EL (cell line): ENCODE measurements around the gene ZNF586.

ENCODE experiments used
- DNase-seq: peaks from one replicate; pipeline ENCODE4 v3.0.0-alpha.2; 2016

The ZNF586 gene

GRCh38 chr19:57829316-57829715 lies 59.8 kb downstream of the ZNF586 start:
- DNase-seq = no peak

- peak; percentile 83 for DNase-seq
Observed at GRCh38 chr19:57830071-57830602, 60.7 kb downstream of the ZNF586 start, which contains the start of gene ZNF587B. Gene ZNF587B (plus strand): TSS chr19:57830299. CDS start chr19:57830529, 230 bp downstream.
